IMR-90 (cell line): ENCODE measurements around the gene TRAF4. TPM values are rescaled to one million over a fixed set of nuclear protein-coding genes. Genes with fewer than 3 reads are reported as not detected.

Experiments used
- ATAC-seq: fragments of 200-7000 bp; cut with Tn5 transposase; 2 replicates; pipeline ENCODE4 v1.9.1; 2020; ENCODE audit warnings: low read depth, mild to moderate bottlenecking, moderate library complexity
- BruUV-seq: library from RNA; stranded (reverse); fragments of 400-500 nt; replicated peaks from 2 replicates; lab custom pipeline; 2021; lab: Mats Ljungman, UMichigan
- CTCF ChIA-PET: fragments of 300-600 bp; formaldehyde crosslinking; extraction: SDS; loops from one replicate; lab custom pipeline; 2021; ENCODE audit warnings: antibody characterized with exemption; lab: Yijun Ruan, JAX
- POLR2A ChIA-PET: fragments of 300-600 bp; sonication (Branson Sonifier 250); formaldehyde crosslinking; loops from one replicate; lab custom pipeline; 2022; ENCODE audit warnings: antibody characterized with exemption; ENCODE audit not compliant: unreplicated experiment; lab: Charles Lee
- DNase-seq: peaks from one replicate; pipeline ENCODE4 v3.0.0; 2013
- H2AFZ ChIP-seq: replicated peaks from 2 replicates; pipeline ENCODE3; 2013; ENCODE audit warnings: low read length, mild to moderate bottlenecking; ENCODE audit not compliant: poor library complexity
- H2AK5ac ChIP-seq: 2 replicates; pipeline ENCODE4 v1.6.1; 2013; ENCODE audit warnings: low read depth, low read length, inconsistent platforms
- H2AK9ac ChIP-seq: replicated peaks from 2 replicates; pipeline ENCODE3; 2013; ENCODE audit warnings: mild to moderate bottlenecking, low read depth, low read length, moderate library complexity; ENCODE audit not compliant: poor library complexity
- H2BK120ac ChIP-seq: 2 replicates; pipeline ENCODE4 v1.6.1; 2013; ENCODE audit warnings: low read depth, low read length, inconsistent platforms
- H2BK15ac ChIP-seq: 3 replicates; pipeline ENCODE4 v1.6.1; 2013; ENCODE audit warnings: low read depth, low read length, inconsistent platforms
- H2BK20ac ChIP-seq: 2 replicates; pipeline ENCODE4 v1.6.1; 2013; ENCODE audit warnings: low read depth, mild to moderate bottlenecking, inconsistent platforms, low read length, moderate library complexity
- H2BK5ac ChIP-seq: 2 replicates; pipeline ENCODE4 v1.6.1; 2013; ENCODE audit warnings: mild to moderate bottlenecking, low read depth, low read length, inconsistent platforms; ENCODE audit not compliant: poor library complexity, severe bottlenecking
- H3K14ac ChIP-seq: replicated peaks from 2 replicates; pipeline ENCODE4 v1.6.1; 2013; ENCODE audit warnings: low read depth, low read length, inconsistent platforms
- H3K18ac ChIP-seq: 2 replicates; pipeline ENCODE4 v1.6.1; 2013; ENCODE audit warnings: low read depth, low read length, control low read depth
- H3K23ac ChIP-seq: 2 replicates; pipeline ENCODE4 v1.6.1; 2013; ENCODE audit warnings: low read depth, low read length, inconsistent platforms
- H3K27ac ChIP-seq: 2 replicates; pipeline ENCODE4 v1.5.1; 2013; ENCODE audit warnings: mild to moderate bottlenecking, control low read depth, low read length; ENCODE audit not compliant: insufficient read depth
- H3K27me3 ChIP-seq: 2 replicates; pipeline ENCODE4 v1.6.1; 2013; ENCODE audit warnings: low read length; ENCODE audit not compliant: control insufficient read depth, insufficient read depth
- H3K36me3 ChIP-seq: 2 replicates; pipeline ENCODE4 v1.6.1; 2013; ENCODE audit warnings: low read length, mixed read lengths; ENCODE audit not compliant: control insufficient read depth, insufficient read depth
- H3K4ac ChIP-seq: 2 replicates; pipeline ENCODE4 v1.6.1; 2013; ENCODE audit warnings: low read depth, low read length, inconsistent platforms
- H3K4me1 ChIP-seq: 2 replicates; pipeline ENCODE4 v1.6.1; 2013; ENCODE audit warnings: low read length, mixed read lengths; ENCODE audit not compliant: control insufficient read depth, insufficient read depth
- H3K4me2 ChIP-seq: 2 replicates; pipeline ENCODE4 v1.6.1; 2013; ENCODE audit warnings: low read depth, mild to moderate bottlenecking, control low read depth, low read length, moderate library complexity
- H3K4me3 ChIP-seq: 2 replicates; pipeline ENCODE4 v1.5.1; 2013; ENCODE audit warnings: low read depth, mild to moderate bottlenecking, control low read depth, low read length, moderate library complexity; ENCODE audit not compliant: insufficient read depth
- H3K56ac ChIP-seq: 2 replicates; pipeline ENCODE4 v1.6.1; 2013; ENCODE audit warnings: low read length, inconsistent platforms; ENCODE audit not compliant: insufficient read depth; ENCODE audit errors: extremely low read depth
- H3K79me1 ChIP-seq, 2 experiments: 2 replicates each; pipeline ENCODE4 v1.6.1; 2013; ENCODE audit warnings: low read length in 2 of 2, inconsistent platforms in 1 of 2, low read depth in 1 of 2
- H3K9ac ChIP-seq: 2 replicates; pipeline ENCODE4 v1.6.1; 2013; ENCODE audit warnings: low read depth, low read length, control low read depth
- H3K9me1 ChIP-seq: 2 replicates; pipeline ENCODE4 v1.6.1; 2013; ENCODE audit warnings: low read length, inconsistent platforms; ENCODE audit not compliant: insufficient read depth
- H3K9me3 ChIP-seq: 2 replicates; pipeline ENCODE4 v1.6.1; 2013; ENCODE audit warnings: low read length; ENCODE audit not compliant: control insufficient read depth, insufficient read depth
- H4K20me1 ChIP-seq: 2 replicates; pipeline ENCODE4 v1.6.1; 2013; ENCODE audit warnings: low read length, inconsistent platforms; ENCODE audit not compliant: insufficient read depth
- H4K5ac ChIP-seq: 2 replicates; pipeline ENCODE4 v1.6.1; 2013; ENCODE audit warnings: mild to moderate bottlenecking, low read depth, low read length, control low read depth
- H4K8ac ChIP-seq, 2 experiments: 2 replicates each; pipeline ENCODE4 v1.6.1; 2013; ENCODE audit warnings: low read depth in 2 of 2, low read length in 2 of 2, control low read depth in 1 of 2, inconsistent platforms in 1 of 2
- H4K91ac ChIP-seq: 2 replicates; pipeline ENCODE4 v1.6.1; 2013; ENCODE audit warnings: low read depth, low read length, inconsistent platforms; ENCODE audit not compliant: insufficient read depth
- FOS ChIP-seq: fragments of 150-350 bp; IDR thresholded peaks from 2 replicates; pipeline ENCODE4 v1.6.1; 2016; ENCODE audit warnings: low read depth, low read length
- RCOR1 ChIP-seq: IDR thresholded peaks from 2 replicates; pipeline ENCODE4 v1.6.1; 2012; ENCODE audit warnings: mild to moderate bottlenecking, low read length, improper control_type of control experiment; ENCODE audit not compliant: insufficient replicate concordance
- WGBS, 2 experiments: methylation state at CpG; one replicate each; pipeline versions ENCODE4 v1.1.5 to v1.1.7; 2013; ENCODE audit warnings: missing lambda C conversion rate in 2 of 2; ENCODE audit not compliant: insufficient read length in 1 of 2; ENCODE audit errors: extremely low coverage in 2 of 2; 5-methylcytosine and 5-hydroxymethylcytosine counted together
- dilution Hi-C: fragments of 300-500 bp; cut with HindIII; formaldehyde crosslinking; loops from one replicate; pipeline ENCODE4 v1.14.3; 2018; ENCODE audit warnings: low sequenced_read_pairs; ENCODE audit not compliant: unreplicated experiment
- in situ Hi-C: fragments of 300-500 bp; cut with MboI; formaldehyde crosslinking; loops from 3 replicates; pipeline ENCODE4 v1.14.3; 2019; ENCODE audit warnings: low sequenced_read_pairs, inconsistent platforms, mixed read lengths
- intact Hi-C: fragments of 100-400 bp; cut with micrococcal nuclease; formaldehyde crosslinking; loops from 2 replicates; pipeline ENCODE4 v1.10.0; 2022
- polyA plus RNA-seq, 3 experiments: library from polyadenylated mRNA; depleted of rRNA; stranded (reverse); fragments of >200 nt; gene quantifications; 2 replicates each; pipeline ENCODE4 v1.2.3, GENCODE V29; 2012; ENCODE audit warnings: low replicate concordance in 1 of 3
- total RNA-seq: library from RNA; depleted of rRNA; stranded (reverse); fragments of >200 nt; gene quantifications from 2 replicates; pipeline ENCODE4 v1.2.3, GENCODE V29; 2012

Gene TRAF4
- total and polyA plus RNA-seq, 2 of the 4 experiments (the other 2 are of a cell fraction) = 36.9 to 63.2 TPM

- no peak for TF ChIP-seq FOS
Observed at GRCh38 chr17:28756049-28756804, 12.4 kb downstream of the TRAF4 start (continued).

- Histone ChIP-seq H3K56ac (no peak overlapping the region), H4K8ac (no peak overlapping the region), H3K4ac (no peak overlapping the region), H2AFZ (no peak overlapping the region), H3K27ac (no peak overlapping the region), H4K5ac (no peak overlapping the region), H4K20me1 (peaks cover 35% of the 10 kb centered on the region; the same call in 1 of the 2 replicates), H2AK5ac (no peak overlapping the region), H3K14ac (no peak overlapping the region), H3K4me3 (no peak overlapping the region), H2BK120ac (no peak overlapping the region), H3K18ac (no peak overlapping the region), H3K9ac (no peak overlapping the region), H3K9me1 (no peaks in the 10 kb centered on the region), H3K4me2 (no peak overlapping the region), H3K79me1 (peaks cover 10 to 62% of the 10 kb centered on the region in 2 experiments), H3K9me3 (no peaks in the 10 kb centered on the region), H2BK15ac (no peak overlapping the region), H3K4me1 (peaks cover 7% of the 10 kb centered on the region), H2AK9ac (no peak overlapping the region), H3K23ac (no peak overlapping the region), H3K27me3 (no peaks in the 10 kb centered on the region), H4K91ac (no peak overlapping the region), H3K36me3 (peaks cover 30% of the 10 kb centered on the region), H2BK5ac (no peak overlapping the region), H2BK20ac (no peak overlapping the region)
- WGBS, 2 experiments = 97% methylated on average over 10 of the region's 32 CpGs; no CpG with 5 or more reads in 1 of the 2 experiments
- DNase-seq = no peak
- intact Hi-C loops = no loop called here
- dilution Hi-C loops = no loop called here
- ChIA-PET POLR2A (no interaction called here), CTCF (no interaction called here)
- no peak for TF ChIP-seq FOS
- no peak for TF ChIP-seq RCOR1
- no TSS peak for BruUV-seq
- no peak for ATAC-seq
- in situ Hi-C loops = no loop called here
Observed at GRCh38 chr17:28758411-28759121, 14.8 kb downstream of the TRAF4 start.
